ENCODE measurements around the gene ADCYAP1R1.

GRCh38 chr7:31095286-31096197 is 43.4 kb downstream of the ADCYAP1R1 start:
- TF ChIP-seq CTCF (IDR thresholded peaks at IDR 0.05 in 8 of 11, conservative IDR thresholded peaks at IDR 0.05 in 3 of 11) (no peak), POLR2A (IDR thresholded peaks at IDR 0.05) (no peak)
